PC-9 (cell line): Measurements from ENCODE around the gene ZDHHC14. TPM values are rescaled to one million over a fixed set of nuclear protein-coding genes. Genes with fewer than 3 reads are reported as not detected.

Experiments
- BruUV-seq: library from RNA; stranded (reverse); fragments of 400-500 nt; replicated peaks from 2 replicates; lab custom pipeline; 2021; lab: Mats Ljungman, UMichigan
- CTCF ChIA-PET: fragments of 300-600 bp; sonication (Branson Sonifier 250); formaldehyde crosslinking; loops from one replicate; lab custom pipeline; 2022; ENCODE audit warnings: antibody characterized with exemption; lab: Charles Lee
- POLR2A ChIA-PET: fragments of 300-600 bp; sonication (Branson Sonifier 250); formaldehyde crosslinking; loops from one replicate; lab custom pipeline; 2022; ENCODE audit warnings: antibody characterized with exemption; ENCODE audit not compliant: unreplicated experiment; lab: Charles Lee
- DNase-seq, 2 experiments: peaks; one replicate each; pipeline versions ENCODE4 v3.0.0 to v3.0.0-alpha.2; 2015 to 2022; ENCODE audit warnings: mixed read lengths in 1 of 2
- H2AFZ ChIP-seq: fragments of 200-600 bp; sonication (generic); 2 replicates; pipeline ENCODE4 v1.8.1; 2017; ENCODE audit warnings: antibody characterized with exemption
- H3F3A ChIP-seq: fragments of 200-600 bp; sonication (generic); 2 replicates; pipeline ENCODE4 v1.8.1; 2017; ENCODE audit warnings: antibody characterized with exemption, mild to moderate bottlenecking, low read depth; ENCODE audit not compliant: insufficient read depth
- H3K27ac ChIP-seq: fragments of 200-600 bp; sonication (generic); 2 replicates; pipeline ENCODE4 v1.6.1; 2016; ENCODE audit warnings: mixed run types
- H3K27me3 ChIP-seq: fragments of 200-600 bp; sonication (generic); 2 replicates; pipeline ENCODE4 v1.6.1; 2016; ENCODE audit warnings: low read depth, mixed run types; ENCODE audit not compliant: insufficient read depth
- H3K36me3 ChIP-seq: fragments of 200-600 bp; sonication (generic); 2 replicates; pipeline ENCODE4 v1.6.1; 2016; ENCODE audit warnings: low read depth, mixed run types
- H3K4me1 ChIP-seq: fragments of 200-600 bp; sonication (generic); replicated peaks from 2 replicates; pipeline ENCODE4 v1.6.1; 2016; ENCODE audit warnings: mixed run types; ENCODE audit not compliant: insufficient read depth
- H3K4me2 ChIP-seq: fragments of 200-600 bp; sonication (generic); 2 replicates; pipeline ENCODE4 v1.6.1; 2017; ENCODE audit warnings: mixed run types
- H3K4me3 ChIP-seq: fragments of 200-600 bp; sonication (generic); 2 replicates; pipeline ENCODE4 v1.6.1; 2016; ENCODE audit warnings: mixed run types
- H3K79me2 ChIP-seq: fragments of 200-600 bp; sonication (generic); 2 replicates; pipeline ENCODE4 v1.6.1; 2017; ENCODE audit warnings: low read depth, mixed run types
- H3K9me2 ChIP-seq: fragments of 200-600 bp; sonication (generic); 2 replicates; pipeline ENCODE4 v1.8.1; 2017; ENCODE audit warnings: mild to moderate bottlenecking; ENCODE audit not compliant: insufficient read depth
- H3K9me3 ChIP-seq: fragments of 200-600 bp; sonication (generic); 2 replicates; pipeline ENCODE4 v1.8.1; 2016; ENCODE audit warnings: low read depth; ENCODE audit not compliant: insufficient read depth
- H4K20me1 ChIP-seq: fragments of 200-600 bp; sonication (generic); 2 replicates; pipeline ENCODE4 v1.8.1; 2017; ENCODE audit not compliant: insufficient read depth
- EZH2 ChIP-seq: fragments of 200-600 bp; sonication (generic); IDR thresholded peaks from 2 replicates; pipeline ENCODE4 v1.8.0; 2017; ENCODE audit warnings: antibody characterized with exemption, low read depth
- intact Hi-C: fragments of 100-400 bp; cut with micrococcal nuclease; formaldehyde crosslinking; loops from one replicate; pipeline ENCODE4 v1.10.0; 2022; ENCODE audit not compliant: unreplicated experiment
- total RNA-seq: library from RNA; stranded (reverse); gene quantifications from 2 replicates; pipeline ENCODE4 v1.2.3, GENCODE V29; 2021
- TF ChIP-seq, protein P1 (sequence below): fragments of 200-600 bp; sonication (generic); conservative IDR thresholded peaks from 2 replicates; pipeline ENCODE4 v1.6.1; 2017; ENCODE audit warnings: mixed run types, antibody characterized with exemption, mild to moderate bottlenecking, moderate library complexity

The ZDHHC14 gene
- total RNA-seq, 1 experiment from 2014 or later = 5.6 TPM

DNA sequence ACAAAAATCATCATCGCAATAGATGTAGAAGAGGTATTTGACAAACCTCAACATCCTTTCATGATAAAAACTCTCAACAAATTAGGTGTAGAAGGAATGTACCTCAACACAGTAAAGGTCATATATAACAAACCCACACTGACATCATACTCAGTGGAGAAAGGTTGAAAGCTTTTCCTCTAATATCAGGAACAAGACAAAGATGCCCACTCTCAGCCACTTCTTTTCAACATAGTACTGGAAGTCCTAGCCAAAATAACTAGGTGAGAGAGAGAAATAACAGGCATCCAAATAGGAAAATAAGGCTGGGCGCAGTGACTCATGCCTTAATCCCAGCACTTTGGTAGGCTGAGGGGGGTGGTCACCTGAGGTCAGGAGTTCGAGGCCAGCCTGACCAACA, 95.8 kb downstream of the ZDHHC14 start:
- no peaks in the 10 kb centered on the region for H3K9me3 ChIP-seq
- H3K9me2 ChIP-seq = no peaks in the 10 kb centered on the region
- no peak overlapping the region for H3K4me2 ChIP-seq
- no peaks in the 10 kb centered on the region for H4K20me1 ChIP-seq
- TF ChIP-seq, protein P1, sequence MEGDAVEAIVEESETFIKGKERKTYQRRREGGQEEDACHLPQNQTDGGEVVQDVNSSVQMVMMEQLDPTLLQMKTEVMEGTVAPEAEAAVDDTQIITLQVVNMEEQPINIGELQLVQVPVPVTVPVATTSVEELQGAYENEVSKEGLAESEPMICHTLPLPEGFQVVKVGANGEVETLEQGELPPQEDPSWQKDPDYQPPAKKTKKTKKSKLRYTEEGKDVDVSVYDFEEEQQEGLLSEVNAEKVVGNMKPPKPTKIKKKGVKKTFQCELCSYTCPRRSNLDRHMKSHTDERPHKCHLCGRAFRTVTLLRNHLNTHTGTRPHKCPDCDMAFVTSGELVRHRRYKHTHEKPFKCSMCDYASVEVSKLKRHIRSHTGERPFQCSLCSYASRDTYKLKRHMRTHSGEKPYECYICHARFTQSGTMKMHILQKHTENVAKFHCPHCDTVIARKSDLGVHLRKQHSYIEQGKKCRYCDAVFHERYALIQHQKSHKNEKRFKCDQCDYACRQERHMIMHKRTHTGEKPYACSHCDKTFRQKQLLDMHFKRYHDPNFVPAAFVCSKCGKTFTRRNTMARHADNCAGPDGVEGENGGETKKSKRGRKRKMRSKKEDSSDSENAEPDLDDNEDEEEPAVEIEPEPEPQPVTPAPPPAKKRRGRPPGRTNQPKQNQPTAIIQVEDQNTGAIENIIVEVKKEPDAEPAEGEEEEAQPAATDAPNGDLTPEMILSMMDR = no peak
- TF ChIP-seq EZH2 = no peak
- H3K4me1 ChIP-seq = peaks cover 15% of the 10 kb centered on the region
- CTCF ChIA-PET = no interaction called here
- no peak overlapping the region for H3K4me3 ChIP-seq
- POLR2A ChIA-PET = no interaction called here
- H3K27ac ChIP-seq = no peak overlapping the region
- no peaks in the 10 kb centered on the region for H3K36me3 ChIP-seq
- no peaks in the 10 kb centered on the region for H3K27me3 ChIP-seq
- no TSS peak for BruUV-seq
- no peak overlapping the region for H2AFZ ChIP-seq
- no peaks in the 10 kb centered on the region for H3F3A ChIP-seq
- DNase-seq = no peak
- intact Hi-C loops = no loop called here
- H3K79me2 ChIP-seq = no peaks in the 10 kb centered on the region

DNA sequence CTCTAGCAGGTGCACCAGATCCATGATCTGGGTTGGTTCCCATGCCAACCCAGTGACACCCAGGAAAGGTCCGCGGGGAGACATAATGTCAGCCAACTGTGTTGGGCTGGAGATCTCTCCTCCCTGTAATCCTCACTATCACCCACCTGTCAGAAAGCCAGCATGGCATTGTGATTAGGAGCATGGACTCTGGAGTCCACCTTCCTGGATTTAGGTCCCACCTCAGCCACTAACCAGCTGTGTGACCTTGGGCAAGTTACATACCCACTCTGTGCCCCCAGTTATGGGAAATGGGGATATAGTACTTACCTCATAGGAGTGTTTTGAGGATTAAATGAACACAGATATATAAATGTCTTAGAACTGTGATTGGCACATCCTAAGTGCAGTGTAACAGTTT, 97.9 kb downstream of the ZDHHC14 start:
- ChIA-PET POLR2A (no interaction called here), CTCF (no interaction called here)
- BruUV-seq = no TSS peak
- no peaks in the 10 kb centered on the region for H3K36me3 ChIP-seq
- H3K9me2 ChIP-seq = no peaks in the 10 kb centered on the region
- intact Hi-C loops = no loop called here
- no peaks in the 10 kb centered on the region for H3K9me3 ChIP-seq
- no peaks in the 10 kb centered on the region for H3K79me2 ChIP-seq
- DNase-seq = no peak
- no peaks in the 10 kb centered on the region for H3F3A ChIP-seq
- H3K27ac ChIP-seq = no peak overlapping the region
- TF ChIP-seq, protein P1 = no peak
- no peak for TF ChIP-seq EZH2
- H3K4me2 ChIP-seq = no peak overlapping the region
- H4K20me1 ChIP-seq = no peaks in the 10 kb centered on the region
- H3K4me1 ChIP-seq = no peaks in the 10 kb centered on the region
- H3K27me3 ChIP-seq = no peaks in the 10 kb centered on the region
- H3K4me3 ChIP-seq = no peak overlapping the region
- no peak overlapping the region for H2AFZ ChIP-seq

DNA sequence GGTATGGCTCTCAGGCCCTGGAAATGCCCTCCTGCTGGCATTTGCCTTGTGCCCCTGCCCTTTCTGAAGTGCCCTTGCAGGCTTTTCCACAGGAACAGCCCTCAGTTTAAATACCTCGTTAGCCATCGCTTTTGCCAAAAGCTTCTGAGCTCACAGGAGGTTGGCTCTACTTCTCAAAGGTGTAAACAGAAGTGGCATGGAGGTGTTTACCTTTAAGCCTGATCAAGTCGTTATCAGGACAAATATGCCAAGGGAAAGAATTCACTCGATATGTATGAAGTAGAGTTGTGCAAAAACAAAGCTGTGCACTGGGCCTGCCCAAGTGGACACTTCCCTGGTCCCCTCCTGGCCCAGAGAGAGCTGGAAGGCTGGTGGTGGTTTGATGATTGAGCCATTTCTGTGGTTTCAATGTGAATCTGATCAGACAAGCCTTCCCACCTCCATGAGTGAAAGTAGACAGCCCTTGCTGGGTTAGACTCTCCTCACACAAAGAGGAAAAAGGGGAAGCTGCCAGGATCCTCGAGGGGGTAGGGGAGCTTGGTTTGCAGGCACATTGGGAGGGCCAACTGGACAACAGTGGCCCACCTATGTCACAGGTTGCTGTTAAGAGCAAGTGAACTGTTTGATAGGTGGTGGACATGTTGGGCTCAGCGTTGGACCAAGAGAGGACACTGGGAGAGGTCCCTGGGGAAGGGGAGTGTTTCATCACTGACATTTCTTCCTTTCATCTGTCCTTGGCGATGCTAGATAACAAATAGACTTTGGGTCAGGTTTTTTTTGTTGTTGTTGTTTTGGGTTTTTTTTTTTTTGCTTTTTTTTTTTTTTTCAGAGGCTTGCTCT, 98.7 kb downstream of the ZDHHC14 start:
- Histone ChIP-seq H3K9me3 (no peaks in the 10 kb centered on the region), H3K4me1 (no peaks in the 10 kb centered on the region), H3K4me3 (no peak overlapping the region), H3K79me2 (no peaks in the 10 kb centered on the region), H2AFZ (no peak overlapping the region), H3K36me3 (no peaks in the 10 kb centered on the region), H3K9me2 (no peaks in the 10 kb centered on the region), H3K27me3 (no peaks in the 10 kb centered on the region), H3F3A (no peaks in the 10 kb centered on the region), H3K4me2 (no peak overlapping the region), H3K27ac (no peak overlapping the region), H4K20me1 (no peaks in the 10 kb centered on the region)
- no peak for DNase-seq
- ChIA-PET POLR2A (no interaction called here), CTCF (no interaction called here)
- BruUV-seq = no TSS peak
- no peak for TF ChIP-seq EZH2
- intact Hi-C loops = no loop called here
